HCT116 (cell line): ENCODE results near the gene LRRC71. TPM values are rescaled to one million over a fixed set of nuclear protein-coding genes. Genes with fewer than 3 reads are reported as not detected.

Experiments used
- ATAC-seq: fragments of 200-7000 bp; cut with Tn5 transposase; 2 replicates; pipeline ENCODE4 v1.9.1; 2020; ENCODE audit warnings: mild to moderate bottlenecking, moderate library complexity
- BruUV-seq: library from RNA; stranded (reverse); fragments of 400-500 nt; replicated peaks from 2 replicates; lab custom pipeline; 2021; lab: Mats Ljungman, UMichigan
- CTCF ChIA-PET: fragments of 300-600 bp; sonication (Branson Sonifier 250); formaldehyde crosslinking; loops from one replicate; lab custom pipeline; 2021; ENCODE audit warnings: antibody characterized with exemption; lab: Charles Lee
- POLR2A ChIA-PET: fragments of 300-600, 350-600 bp; sonication (Branson Sonifier 250); formaldehyde crosslinking; loops from one replicate; lab custom pipeline; 2021; ENCODE audit warnings: antibody characterized with exemption; lab: Charles Lee
- RAD21 ChIA-PET, 2 experiments: fragments of 300-600 bp; sonication (Branson Sonifier 250); formaldehyde crosslinking; loops; one replicate each; lab custom pipeline; 2023; ENCODE audit warnings: low total read pairs in 2 of 2; ENCODE audit not compliant: uncharacterized antibody in 2 of 2, unreplicated experiment in 2 of 2, low non-redundant PET in 1 of 2; lab: Charles Lee
- DNase-seq: peaks from one replicate; pipeline ENCODE4 v3.0.0-alpha.2; 2010; ENCODE audit warnings: low read depth, low spot score
- H2AFZ ChIP-seq: fragments of 200-600 bp; shearing (Covaris generic), sonication (generic); 2 replicates; pipeline ENCODE4 v1.6.1; 2017; ENCODE audit warnings: low read depth, mixed run types, mixed read lengths, antibody characterized with exemption, low read length; ENCODE audit not compliant: poor library complexity, severe bottlenecking
- H3K27ac ChIP-seq: 2 replicates; pipeline ENCODE4 v1.5.1; 2012; ENCODE audit warnings: low read depth, low read length
- H3K27me3 ChIP-seq: fragments of 200-600 bp; sonication (generic); 2 replicates; pipeline ENCODE4 v1.6.1; 2016; ENCODE audit warnings: mixed run types, low read length, mixed read lengths; ENCODE audit not compliant: insufficient read depth
- H3K36me3 ChIP-seq, 2 experiments: fragments of 200-500 bp in 1 of 2; fragments of 200-600 bp in 1 of 2; sonication (Bioruptor generic) in 1 of 2; sonication (generic) in 1 of 2; 2 replicates each; pipeline versions ENCODE4 v1.5.1 to v1.6.1; 2014 to 2016; ENCODE audit warnings: low read length in 2 of 2, inconsistent platforms in 1 of 2, mixed read lengths in 1 of 2, mixed run types in 1 of 2; ENCODE audit not compliant: insufficient read depth in 2 of 2, control insufficient read depth in 1 of 2
- H3K4me1 ChIP-seq, 2 experiments: fragments of 200-600 bp in 1 of 2; sonication (generic) in 1 of 2; 2 replicates each; pipeline versions ENCODE4 v1.5.1 to v1.6.1; 2012 to 2017; ENCODE audit warnings: low read length in 2 of 2, inconsistent platforms in 1 of 2, mild to moderate bottlenecking in 1 of 2, mixed read lengths in 1 of 2, mixed run types in 1 of 2, moderate library complexity in 1 of 2; ENCODE audit not compliant: insufficient read depth in 2 of 2, control insufficient read depth in 1 of 2
- H3K4me2 ChIP-seq: fragments of 200-600 bp; sonication (generic); 2 replicates; pipeline ENCODE4 v1.6.1; 2017; ENCODE audit warnings: mixed run types, low read length, mixed read lengths
- H3K4me3 ChIP-seq, 2 experiments: fragments of 200-600 bp in 1 of 2; sonication (generic) in 1 of 2; replicated peaks in 1 of 2; 2 replicates each; pipeline ENCODE4 v1.5.1; 2011 to 2016; ENCODE audit warnings: low read length in 2 of 2, control low read depth in 1 of 2, low read depth in 1 of 2, mild to moderate bottlenecking in 1 of 2, mixed read lengths in 1 of 2, mixed run types in 1 of 2
- H3K79me2 ChIP-seq: fragments of 200-600 bp; sonication (generic); 2 replicates; pipeline ENCODE4 v1.6.1; 2017; ENCODE audit warnings: mild to moderate bottlenecking, mixed run types, low read length, moderate library complexity, mixed read lengths; ENCODE audit not compliant: insufficient read depth
- H3K9ac ChIP-seq: fragments of 200-600 bp; sonication (generic); 2 replicates; pipeline ENCODE4 v1.6.1; 2016; ENCODE audit warnings: low read length, mixed read lengths
- H3K9me2 ChIP-seq: fragments of 200-600 bp; sonication (generic), shearing (Covaris generic); 2 replicates; pipeline ENCODE4 v1.6.1; 2017; ENCODE audit warnings: mixed run types, mild to moderate bottlenecking, moderate library complexity; ENCODE audit not compliant: insufficient read depth
- H3K9me3 ChIP-seq, 2 experiments: fragments of 200-500 bp in 1 of 2; fragments of 200-600 bp in 1 of 2; sonication (Bioruptor generic) in 1 of 2; sonication (generic) in 1 of 2; 2 replicates each; pipeline ENCODE4 v1.6.1; 2014 to 2017; ENCODE audit warnings: low read length in 2 of 2, mixed read lengths in 2 of 2, inconsistent platforms in 1 of 2, low read depth in 1 of 2, mild to moderate bottlenecking in 1 of 2, mixed run types in 1 of 2, moderate library complexity in 1 of 2; ENCODE audit not compliant: control insufficient read depth in 1 of 2, insufficient read depth in 1 of 2
- H4K20me1 ChIP-seq: fragments of 200-600 bp; sonication (generic), shearing (Covaris generic); 2 replicates; pipeline ENCODE4 v1.6.1; 2017; ENCODE audit warnings: mixed run types, mild to moderate bottlenecking, moderate library complexity; ENCODE audit not compliant: insufficient read depth
- CBX3 ChIP-seq: IDR thresholded peaks from 2 replicates; pipeline ENCODE4 v1.6.1; 2012; ENCODE audit warnings: low read depth
- EGR1 ChIP-seq: IDR thresholded peaks from 2 replicates; pipeline ENCODE4 v1.6.1; 2012; ENCODE audit warnings: low read depth
- EZH2phosphoT487 ChIP-seq: fragments of 200-600 bp; IDR thresholded peaks from 2 replicates; pipeline ENCODE4 v1.6.1; 2018; ENCODE audit warnings: antibody characterized with exemption, borderline replicate concordance
- FOSL1 ChIP-seq: IDR thresholded peaks from 2 replicates; pipeline ENCODE4 v1.6.1; 2012; ENCODE audit warnings: low read depth
- JUND ChIP-seq: IDR thresholded peaks from 2 replicates; pipeline ENCODE4 v1.6.1; 2012
- POLR2A ChIP-seq: IDR thresholded peaks from 2 replicates; pipeline ENCODE4 v1.7.0; 2011; ENCODE audit warnings: borderline replicate concordance; ENCODE audit not compliant: insufficient read depth, insufficient read length; ENCODE audit errors: extremely low read depth
- SIN3A ChIP-seq: IDR thresholded peaks from 2 replicates; pipeline ENCODE4 v1.6.1; 2012; ENCODE audit warnings: low read depth
- SP1 ChIP-seq: IDR thresholded peaks from 2 replicates; pipeline ENCODE4 v1.6.1; 2012; ENCODE audit warnings: low read depth
- SRF ChIP-seq: IDR thresholded peaks from 2 replicates; pipeline ENCODE4 v1.6.1; 2012; ENCODE audit warnings: low read depth
- TCF7L2 ChIP-seq: IDR thresholded peaks from 2 replicates; pipeline ENCODE4 v1.7.0; 2011; ENCODE audit warnings: borderline replicate concordance, inconsistent platforms; ENCODE audit not compliant: insufficient read depth, insufficient read length; ENCODE audit errors: extremely low read depth
- YY1 ChIP-seq: IDR thresholded peaks from 2 replicates; pipeline ENCODE4 v1.6.1; 2011; ENCODE audit warnings: low read length, low read depth, moderate library complexity, mild to moderate bottlenecking; ENCODE audit not compliant: insufficient replicate concordance; ENCODE audit errors: extremely low read depth
- ZFX ChIP-seq: fragments of 450-650 bp; IDR thresholded peaks from 2 replicates; pipeline ENCODE4 v1.6.1; 2017
- intact Hi-C: fragments of 100-400 bp; cut with micrococcal nuclease; formaldehyde crosslinking; loops from 2 replicates; pipeline ENCODE4 v1.10.0; 2022
- total RNA-seq: library from RNA; stranded (reverse); gene quantifications from one replicate; pipeline ENCODE4 v1.2.1, GENCODE V29; 2021; ENCODE audit not compliant: unreplicated experiment
- TF ChIP-seq, protein P1 (sequence below): IDR thresholded peaks from 2 replicates; pipeline ENCODE4 v1.6.1; 2012; ENCODE audit warnings: low read depth
- TF ChIP-seq, protein P2 (sequence below): IDR thresholded peaks from 2 replicates; pipeline ENCODE4 v1.6.1; 2011; ENCODE audit warnings: mild to moderate bottlenecking, low read length, moderate library complexity; ENCODE audit not compliant: insufficient replicate concordance; ENCODE audit errors: extremely low read depth

The LRRC71 gene
- total RNA-seq, 1 experiment from 2014 or later = not detected

DNA sequence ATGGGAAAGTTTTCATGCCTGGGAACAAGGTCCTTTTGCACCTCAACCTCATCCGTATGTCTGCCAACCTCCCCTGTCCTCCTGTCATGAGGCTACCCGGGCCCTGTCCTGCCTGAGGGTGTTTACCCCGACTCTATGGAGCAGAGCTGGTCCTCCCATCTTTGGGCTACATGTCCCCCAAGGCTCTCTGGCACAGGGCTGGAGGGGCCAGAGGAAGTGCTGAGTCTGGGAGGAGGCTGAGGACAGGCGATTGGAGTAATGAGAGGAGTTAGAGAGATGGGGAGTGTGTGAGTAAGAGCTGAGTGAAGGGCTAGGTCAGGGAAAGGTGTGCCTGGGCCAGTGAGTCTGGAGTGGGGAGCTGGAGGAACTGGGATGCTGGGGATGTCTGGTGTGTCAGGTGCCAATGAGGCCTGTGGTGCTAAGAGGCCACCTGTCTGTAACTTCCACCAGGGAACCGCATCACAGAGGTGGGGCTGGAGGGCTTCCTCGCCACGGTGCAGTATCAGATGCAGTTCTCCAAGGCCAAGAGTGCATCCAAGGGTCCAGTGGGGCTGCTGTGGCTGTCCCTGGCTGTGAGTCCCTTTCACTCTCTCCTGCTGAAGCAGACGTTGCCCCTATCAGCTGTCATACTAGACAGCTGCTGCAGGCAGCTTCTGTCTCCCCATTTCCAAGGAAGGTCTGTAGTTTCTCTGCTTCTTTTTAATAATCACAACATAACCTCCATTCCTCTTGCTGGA lies 11.7 kb downstream of the LRRC71 start:
- no peaks in the 10 kb centered on the region for H3K9me2 ChIP-seq
- ChIA-PET POLR2A (no interaction called here), CTCF (interaction anchor here (0.8 kb wide), 1 partner anchor 22 kb away, joined by 4 read pairs; no protein-coding TSS in a partner anchor), RAD21 (interaction anchor here in 1 of 2 experiments (0.7 kb wide), 1 partner anchor 18 kb away, joined by 6 read pairs; no protein-coding TSS in a partner anchor)
- peaks cover 4 to 10% of the 10 kb centered on the region in 2 experiments; a peak in 3 of 4 replicates for H3K4me1 ChIP-seq
- DNase-seq (no peak), ATAC-seq (no peak)
- no peak overlapping the region for H3K9ac ChIP-seq
- H3K27ac ChIP-seq = no peak overlapping the region
- no peaks in the 10 kb centered on the region; a peak in 1 of 4 replicates for H3K36me3 ChIP-seq
- no TSS peak for BruUV-seq
- H3K27me3 ChIP-seq = no peaks in the 10 kb centered on the region
- intact Hi-C loops = no loop called here
- no peak overlapping the region for H3K4me2 ChIP-seq
- H4K20me1 ChIP-seq = no peaks in the 10 kb centered on the region
- H2AFZ ChIP-seq = no peak overlapping the region
- H3K4me3 ChIP-seq = no peak overlapping the region
- no peaks in the 10 kb centered on the region for H3K9me3 ChIP-seq
- TF ChIP-seq JUND (no peak), TCF7L2 (no peak), POLR2A (no peak), SRF (no peak), ZFX (no peak), CBX3 (no peak), SIN3A (no peak), EZH2phosphoT487 (no peak), EGR1 (no peak), YY1 (no peak), FOSL1 (no peak), SP1 (no peak)
- TF ChIP-seq, protein P1, sequence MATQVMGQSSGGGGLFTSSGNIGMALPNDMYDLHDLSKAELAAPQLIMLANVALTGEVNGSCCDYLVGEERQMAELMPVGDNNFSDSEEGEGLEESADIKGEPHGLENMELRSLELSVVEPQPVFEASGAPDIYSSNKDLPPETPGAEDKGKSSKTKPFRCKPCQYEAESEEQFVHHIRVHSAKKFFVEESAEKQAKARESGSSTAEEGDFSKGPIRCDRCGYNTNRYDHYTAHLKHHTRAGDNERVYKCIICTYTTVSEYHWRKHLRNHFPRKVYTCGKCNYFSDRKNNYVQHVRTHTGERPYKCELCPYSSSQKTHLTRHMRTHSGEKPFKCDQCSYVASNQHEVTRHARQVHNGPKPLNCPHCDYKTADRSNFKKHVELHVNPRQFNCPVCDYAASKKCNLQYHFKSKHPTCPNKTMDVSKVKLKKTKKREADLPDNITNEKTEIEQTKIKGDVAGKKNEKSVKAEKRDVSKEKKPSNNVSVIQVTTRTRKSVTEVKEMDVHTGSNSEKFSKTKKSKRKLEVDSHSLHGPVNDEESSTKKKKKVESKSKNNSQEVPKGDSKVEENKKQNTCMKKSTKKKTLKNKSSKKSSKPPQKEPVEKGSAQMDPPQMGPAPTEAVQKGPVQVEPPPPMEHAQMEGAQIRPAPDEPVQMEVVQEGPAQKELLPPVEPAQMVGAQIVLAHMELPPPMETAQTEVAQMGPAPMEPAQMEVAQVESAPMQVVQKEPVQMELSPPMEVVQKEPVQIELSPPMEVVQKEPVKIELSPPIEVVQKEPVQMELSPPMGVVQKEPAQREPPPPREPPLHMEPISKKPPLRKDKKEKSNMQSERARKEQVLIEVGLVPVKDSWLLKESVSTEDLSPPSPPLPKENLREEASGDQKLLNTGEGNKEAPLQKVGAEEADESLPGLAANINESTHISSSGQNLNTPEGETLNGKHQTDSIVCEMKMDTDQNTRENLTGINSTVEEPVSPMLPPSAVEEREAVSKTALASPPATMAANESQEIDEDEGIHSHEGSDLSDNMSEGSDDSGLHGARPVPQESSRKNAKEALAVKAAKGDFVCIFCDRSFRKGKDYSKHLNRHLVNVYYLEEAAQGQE = no peak
- TF ChIP-seq, protein P2, sequence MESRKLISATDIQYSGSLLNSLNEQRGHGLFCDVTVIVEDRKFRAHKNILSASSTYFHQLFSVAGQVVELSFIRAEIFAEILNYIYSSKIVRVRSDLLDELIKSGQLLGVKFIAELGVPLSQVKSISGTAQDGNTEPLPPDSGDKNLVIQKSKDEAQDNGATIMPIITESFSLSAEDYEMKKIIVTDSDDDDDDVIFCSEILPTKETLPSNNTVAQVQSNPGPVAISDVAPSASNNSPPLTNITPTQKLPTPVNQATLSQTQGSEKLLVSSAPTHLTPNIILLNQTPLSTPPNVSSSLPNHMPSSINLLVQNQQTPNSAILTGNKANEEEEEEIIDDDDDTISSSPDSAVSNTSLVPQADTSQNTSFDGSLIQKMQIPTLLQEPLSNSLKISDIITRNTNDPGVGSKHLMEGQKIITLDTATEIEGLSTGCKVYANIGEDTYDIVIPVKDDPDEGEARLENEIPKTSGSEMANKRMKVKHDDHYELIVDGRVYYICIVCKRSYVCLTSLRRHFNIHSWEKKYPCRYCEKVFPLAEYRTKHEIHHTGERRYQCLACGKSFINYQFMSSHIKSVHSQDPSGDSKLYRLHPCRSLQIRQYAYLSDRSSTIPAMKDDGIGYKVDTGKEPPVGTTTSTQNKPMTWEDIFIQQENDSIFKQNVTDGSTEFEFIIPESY = no peak
- TF ChIP-seq, all 23 proteins: peak for 0
- H3K79me2 ChIP-seq = no peaks in the 10 kb centered on the region
